Activated gamma-delta T cell treated with anti-CD3 and anti-CD28 coated beads, Interleukin-2, amount 50 U/mL, for 16 hours (primary cell): ENCODE results near the gene AP4M1.

Source experiments
- DNase-seq: peaks from one replicate; pipeline ENCODE4 v3.0.0-alpha.2; 2020; ENCODE audit warnings: low read depth

AP4M1 gene, protein sequence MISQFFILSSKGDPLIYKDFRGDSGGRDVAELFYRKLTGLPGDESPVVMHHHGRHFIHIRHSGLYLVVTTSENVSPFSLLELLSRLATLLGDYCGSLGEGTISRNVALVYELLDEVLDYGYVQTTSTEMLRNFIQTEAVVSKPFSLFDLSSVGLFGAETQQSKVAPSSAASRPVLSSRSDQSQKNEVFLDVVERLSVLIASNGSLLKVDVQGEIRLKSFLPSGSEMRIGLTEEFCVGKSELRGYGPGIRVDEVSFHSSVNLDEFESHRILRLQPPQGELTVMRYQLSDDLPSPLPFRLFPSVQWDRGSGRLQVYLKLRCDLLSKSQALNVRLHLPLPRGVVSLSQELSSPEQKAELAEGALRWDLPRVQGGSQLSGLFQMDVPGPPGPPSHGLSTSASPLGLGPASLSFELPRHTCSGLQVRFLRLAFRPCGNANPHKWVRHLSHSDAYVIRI

DNA sequence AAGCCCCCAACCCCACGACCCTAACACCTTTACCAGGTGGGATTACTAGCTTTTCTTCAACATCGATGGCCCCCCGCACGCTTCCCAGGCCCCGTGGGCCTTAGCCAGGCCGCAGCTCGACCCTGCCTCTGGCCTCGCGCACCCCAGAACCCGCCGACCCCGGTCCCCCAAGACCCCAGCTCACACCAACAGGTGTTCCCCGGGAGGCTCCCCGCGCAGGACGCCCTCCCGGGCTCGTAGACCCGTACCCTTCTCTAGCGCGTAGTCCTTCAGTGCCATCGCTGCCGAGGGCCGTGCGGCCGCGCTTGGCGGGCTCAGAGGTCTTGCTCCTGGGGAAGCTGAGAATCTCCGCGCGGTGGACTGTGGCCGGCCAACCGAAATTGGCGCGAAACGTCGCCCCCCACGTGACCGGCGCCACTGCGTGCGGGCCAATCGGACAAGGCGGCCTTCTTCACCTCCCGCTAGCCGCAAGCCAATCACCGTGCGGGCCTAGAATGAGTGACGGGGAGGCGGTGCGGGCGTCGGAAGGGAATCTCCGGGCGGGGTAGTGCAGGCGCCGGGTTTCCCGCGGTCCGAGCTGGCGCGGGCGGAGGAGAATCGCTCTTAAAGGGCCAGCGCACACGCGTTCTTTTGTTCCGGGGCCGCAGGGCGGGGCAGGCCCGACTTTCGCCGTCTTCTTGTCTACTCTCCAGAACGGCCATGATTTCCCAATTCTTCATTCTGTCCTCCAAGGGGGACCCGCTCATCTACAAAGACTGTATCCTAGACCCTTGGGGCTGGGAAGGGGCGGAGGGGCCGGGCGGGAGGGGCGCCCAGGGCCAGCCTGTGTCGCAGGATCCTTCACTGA is at the start of gene AP4M1, which contains the start of gene MCM7:
Gene AP4M1, plus strand, starts transcription at position 628 of the 847 bp plus-strand sequence. Its CDS starts 72 bp downstream, at position 700.
Gene MCM7, minus strand, starts transcription at position 382 of the 847 bp plus-strand sequence. Its CDS starts 103 bp downstream, at position 279.
- DNase-seq, result peak; percentile 96

DNA sequence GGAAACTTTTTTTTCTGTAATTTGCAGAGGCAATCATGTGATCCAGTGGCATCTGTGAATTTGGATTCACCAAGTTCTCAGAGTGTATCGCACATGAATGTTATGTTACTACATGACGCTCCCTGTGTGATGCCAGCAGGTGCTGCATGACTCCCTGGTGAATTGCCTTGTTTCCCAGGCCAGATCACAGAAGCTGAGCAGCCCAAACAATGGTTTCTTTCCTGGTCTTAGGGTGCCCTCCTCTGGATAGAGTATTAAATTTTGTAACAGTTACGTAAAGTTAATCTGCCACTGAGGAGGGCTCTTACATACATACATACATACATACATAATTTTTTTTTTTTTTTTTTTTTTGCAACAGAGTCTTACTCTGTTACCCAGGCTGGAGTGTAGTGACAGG is 48.2 kb upstream of the AP4M1 start:
- DNase-seq, result no peak

DNA sequence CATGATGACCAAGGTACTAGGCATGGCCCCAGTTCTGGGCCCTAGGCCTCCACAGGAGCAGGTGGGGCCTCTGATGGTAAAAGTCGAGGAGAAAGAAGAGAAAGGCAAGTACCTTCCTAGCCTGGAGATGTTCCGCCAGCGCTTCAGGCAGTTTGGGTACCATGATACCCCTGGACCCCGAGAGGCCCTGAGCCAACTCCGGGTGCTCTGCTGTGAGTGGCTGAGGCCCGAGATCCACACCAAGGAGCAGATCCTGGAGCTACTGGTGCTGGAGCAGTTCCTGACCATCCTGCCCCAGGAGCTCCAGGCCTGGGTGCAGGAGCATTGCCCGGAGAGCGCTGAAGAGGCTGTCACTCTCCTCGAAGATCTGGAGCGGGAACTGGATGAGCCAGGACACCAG is 44.4 kb upstream of the AP4M1 start:
- no peak for DNase-seq

DNA sequence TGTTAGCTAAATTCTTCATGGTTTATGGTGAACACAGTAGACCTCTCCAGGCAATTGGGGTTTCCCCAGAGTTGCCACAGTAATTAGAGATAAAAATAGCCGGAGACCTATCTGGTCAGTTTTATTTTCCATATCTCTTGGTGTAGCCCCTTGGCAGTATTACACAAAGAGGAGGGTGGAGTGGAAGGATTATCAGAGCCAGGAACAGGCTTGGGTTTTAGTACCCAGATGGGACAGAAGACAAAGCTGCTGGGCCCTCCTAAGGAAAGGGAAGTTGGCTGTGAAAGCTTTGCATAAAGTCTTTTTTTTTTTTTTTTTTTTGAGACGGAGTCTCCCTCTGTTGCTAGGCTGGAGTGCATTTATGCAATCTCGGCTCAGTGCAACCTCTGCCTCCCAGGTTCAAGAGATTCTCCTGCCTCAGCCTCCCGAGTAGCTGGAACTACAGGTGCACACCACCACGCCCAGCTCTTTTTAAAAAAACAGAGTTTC is 42.1 kb upstream of the AP4M1 start:
- DNase-seq, result no peak

DNA sequence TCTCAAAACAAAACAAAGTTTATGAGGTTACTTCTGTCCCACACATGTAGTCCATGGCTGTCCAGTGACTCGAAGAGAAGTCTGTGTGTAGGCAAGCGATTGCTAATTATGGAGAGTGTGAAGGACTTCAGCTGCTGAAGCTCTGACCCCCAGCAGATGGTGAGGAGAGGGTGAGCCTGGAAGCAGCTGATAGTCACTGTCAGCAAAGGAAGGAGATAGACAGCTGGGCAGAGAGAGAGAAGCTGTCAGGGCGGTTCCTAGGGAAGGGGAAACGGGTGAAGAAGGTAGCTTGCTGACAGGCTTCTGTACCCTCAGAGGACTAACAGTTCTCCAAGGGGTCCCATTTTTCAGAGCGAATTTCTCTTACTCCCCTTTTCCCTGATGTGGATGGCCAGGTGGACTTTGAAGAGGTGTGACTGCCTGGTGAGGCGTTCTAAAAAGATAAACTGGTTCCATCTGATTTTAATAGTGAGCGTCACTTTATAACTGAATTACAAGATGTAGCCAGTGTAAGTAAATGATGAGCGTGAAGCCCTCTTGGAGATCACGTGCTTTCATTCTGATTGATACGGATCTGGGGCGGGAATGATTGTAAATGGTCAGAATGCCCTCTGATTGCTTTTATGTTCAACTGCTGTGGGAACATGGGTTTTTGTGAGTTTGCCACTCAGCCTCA is 39.8 kb upstream of the AP4M1 start:
- DNase-seq, result no peak

DNA sequence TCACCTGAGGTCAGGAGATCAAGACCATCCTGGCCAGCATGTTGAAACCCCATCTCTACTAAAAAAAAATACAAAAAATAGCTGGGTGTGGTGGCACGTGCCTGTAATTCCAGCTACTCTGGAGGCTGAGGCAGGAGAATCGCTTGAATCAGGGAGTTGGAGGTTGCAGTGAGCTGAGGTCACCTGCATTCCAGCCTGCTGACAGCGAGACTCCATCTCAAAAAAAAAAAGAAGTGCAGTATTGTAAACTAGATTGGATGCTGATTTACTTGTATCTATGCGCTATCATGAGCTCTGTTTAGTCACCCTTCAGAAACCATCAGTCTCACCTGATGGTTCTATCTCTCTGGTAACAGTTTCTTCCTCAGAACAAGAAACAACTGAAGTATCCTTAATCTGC is 38.1 kb upstream of the AP4M1 start:
- DNase-seq, result no peak

DNA sequence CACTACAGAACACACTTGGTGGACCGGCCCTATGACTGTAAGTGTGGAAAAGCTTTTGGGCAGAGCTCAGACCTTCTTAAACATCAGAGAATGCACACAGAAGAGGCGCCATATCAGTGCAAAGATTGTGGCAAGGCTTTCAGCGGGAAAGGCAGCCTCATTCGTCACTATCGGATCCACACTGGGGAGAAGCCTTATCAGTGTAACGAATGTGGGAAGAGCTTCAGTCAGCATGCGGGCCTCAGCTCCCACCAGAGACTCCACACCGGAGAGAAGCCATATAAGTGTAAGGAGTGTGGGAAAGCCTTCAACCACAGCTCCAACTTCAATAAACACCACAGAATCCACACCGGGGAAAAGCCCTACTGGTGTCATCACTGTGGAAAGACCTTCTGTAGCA is 37.3 kb upstream of the AP4M1 start:
- no peak for DNase-seq

DNA sequence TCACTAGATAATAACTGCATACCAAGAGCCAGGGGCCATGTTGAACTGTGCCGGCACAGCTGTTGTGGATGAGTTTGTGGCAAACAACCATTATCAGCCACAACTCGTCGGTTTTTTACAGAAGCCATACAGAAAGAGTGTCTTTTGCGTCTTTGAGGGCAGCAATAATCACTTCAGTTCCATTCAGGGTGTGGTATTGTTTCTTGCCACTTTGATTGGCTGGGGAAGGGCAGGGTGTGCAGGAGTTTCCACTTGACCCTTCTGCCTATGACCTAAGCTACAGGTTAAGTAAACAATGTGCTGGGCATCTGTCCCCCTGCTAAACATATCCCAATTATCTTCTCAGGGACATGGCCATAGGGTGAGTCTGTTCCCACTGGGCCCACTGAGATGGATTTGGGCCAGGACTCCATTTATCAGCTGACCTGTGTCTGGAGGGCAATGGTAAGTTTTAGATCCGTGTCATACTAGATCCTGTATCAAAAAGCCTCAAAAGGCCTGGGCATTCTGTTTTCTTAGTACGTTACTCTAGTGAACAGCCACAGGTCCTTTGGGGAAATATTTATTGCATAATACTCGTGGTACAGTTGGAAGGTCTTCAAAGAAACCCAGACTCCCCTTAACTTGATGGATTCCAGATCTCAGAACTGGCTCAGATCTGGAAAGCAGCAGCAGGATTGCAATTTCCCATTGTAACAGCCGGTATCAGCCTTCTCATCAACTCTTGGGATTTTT is 35.8 kb upstream of the AP4M1 start:
- no peak for DNase-seq

DNA sequence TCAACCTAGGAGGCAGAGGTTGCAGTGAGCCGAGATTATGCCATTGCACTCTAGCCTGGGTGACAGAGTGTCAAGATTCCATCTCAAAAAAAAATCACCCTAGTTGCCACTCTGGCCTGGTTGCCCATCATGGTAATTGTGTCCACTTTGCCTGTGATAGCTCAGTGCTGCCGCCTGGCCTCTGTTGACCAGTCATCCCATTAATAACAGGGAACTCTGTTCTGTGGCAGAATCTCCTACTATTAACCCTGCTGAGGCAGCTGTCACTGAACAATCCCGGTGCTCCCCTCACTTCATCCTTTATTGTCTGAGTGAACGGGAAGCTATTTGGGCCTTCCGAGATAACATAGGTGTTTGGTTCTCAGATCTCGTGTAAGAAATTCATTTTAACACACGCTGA is 34.5 kb upstream of the AP4M1 start:
- DNase-seq, result no peak

DNA sequence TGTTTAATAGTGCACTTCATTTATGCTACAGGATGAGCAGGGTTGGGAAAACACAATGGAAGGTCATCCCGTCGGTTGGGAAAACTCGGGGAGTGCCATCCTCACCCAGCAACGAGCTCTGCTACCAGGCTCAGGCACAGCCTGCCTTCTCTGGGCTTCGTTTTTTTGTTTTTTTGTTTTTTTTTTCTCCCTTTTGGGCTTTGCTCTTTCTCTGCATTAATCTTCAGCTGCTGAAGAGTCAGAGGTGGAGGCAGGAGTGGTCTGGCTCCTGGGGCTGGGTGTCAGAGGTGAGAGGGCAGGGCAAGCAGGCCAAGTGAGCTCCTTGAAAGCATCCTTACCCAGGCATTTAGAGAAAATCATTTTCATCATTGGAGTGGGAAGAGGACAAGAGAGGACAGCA is 31.5 kb upstream of the AP4M1 start:
- DNase-seq, result no peak

DNA sequence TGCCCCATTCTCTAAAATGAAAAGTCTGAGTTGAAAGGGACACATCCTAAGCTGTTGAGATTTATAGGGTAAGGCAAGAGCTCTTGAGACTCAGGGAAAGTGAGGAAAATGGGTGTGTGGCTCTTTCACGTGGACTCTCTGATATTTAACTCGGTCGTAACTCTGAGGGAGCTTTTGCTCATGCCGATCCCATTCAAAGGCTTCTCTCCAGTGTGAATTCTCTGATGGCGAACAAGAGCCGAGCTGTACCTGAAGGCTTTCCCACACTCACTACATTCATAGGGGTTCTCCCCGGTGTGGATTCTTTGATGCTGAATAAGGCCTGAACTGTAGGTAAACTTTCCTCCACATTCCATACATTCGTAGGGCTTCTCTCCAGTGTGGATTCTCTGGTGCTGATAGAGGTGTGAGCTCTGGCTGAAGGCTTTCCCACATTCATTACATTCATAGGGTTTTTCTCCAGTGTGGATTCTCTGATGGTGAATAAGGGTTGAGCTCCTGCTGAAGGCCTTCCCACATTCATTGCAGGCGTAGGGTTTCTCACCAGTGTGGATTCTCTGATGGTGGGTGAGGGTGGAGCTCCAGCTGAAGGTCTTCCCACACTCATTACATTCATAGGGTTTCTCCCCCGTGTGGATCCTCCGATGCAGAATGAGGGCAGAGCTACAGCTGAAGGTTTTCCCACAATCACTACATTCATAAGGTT is 30.3 kb upstream of the AP4M1 start:
- no peak for DNase-seq

DNA sequence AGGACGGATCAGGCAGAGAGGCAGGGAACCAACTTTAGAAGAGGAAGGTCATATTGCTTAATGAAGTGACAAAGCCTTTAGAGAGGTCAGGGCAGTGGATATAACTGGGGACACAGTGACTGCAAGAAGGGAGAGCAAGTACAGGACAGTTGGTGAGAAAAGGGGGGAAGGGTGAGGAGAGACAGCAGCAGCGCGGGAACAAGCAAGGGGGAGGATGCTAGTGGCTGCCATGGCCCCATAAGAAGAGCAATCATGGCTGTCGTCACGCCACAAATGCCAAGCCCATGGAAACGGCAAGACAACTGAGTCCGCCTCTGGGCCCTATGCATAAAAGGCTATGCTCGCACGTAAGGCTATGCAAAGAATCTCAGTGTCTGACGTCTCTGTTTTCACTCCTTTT is 29.0 kb upstream of the AP4M1 start:
- DNase-seq, result no peak

DNA sequence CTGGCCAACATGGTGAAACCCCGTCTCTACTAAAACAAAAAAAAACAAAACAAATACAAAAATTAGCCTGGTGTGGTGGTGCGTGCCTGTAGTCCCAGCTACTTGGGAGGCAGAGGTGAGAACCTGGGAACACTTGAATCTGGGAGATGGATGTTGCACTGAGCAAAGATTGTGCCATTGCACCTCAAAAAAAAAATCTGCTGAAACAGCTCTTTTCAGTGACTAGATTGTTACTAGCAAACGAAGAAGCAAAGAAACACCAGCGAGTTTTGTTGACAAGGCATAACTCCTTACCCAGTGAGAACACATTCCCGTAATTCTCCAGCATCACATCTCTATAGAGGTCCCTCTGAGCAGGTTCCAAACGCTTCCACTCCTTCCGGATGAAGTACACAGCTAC is 26.6 kb upstream of the AP4M1 start:
- DNase-seq, result no peak

DNA sequence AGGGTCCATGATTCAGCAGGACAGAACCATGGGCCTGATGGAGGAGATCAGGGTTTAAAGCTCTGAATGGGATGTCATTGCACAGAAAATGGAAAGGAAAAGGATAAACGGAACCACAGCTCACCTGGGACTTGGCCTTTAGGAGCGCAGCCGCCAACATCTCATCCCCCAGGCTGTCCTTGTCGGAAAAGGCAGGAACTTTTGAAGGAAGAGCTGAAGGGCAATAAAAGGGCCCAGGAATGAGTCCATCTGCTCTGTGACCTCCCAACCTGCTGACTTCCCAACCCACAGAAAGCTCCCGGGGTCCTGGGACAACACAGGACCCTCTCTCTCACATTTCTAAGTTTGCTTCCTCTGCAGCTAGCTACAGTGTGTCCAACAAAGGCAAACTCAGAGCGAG is 26.0 kb upstream of the AP4M1 start:
- no peak for DNase-seq

DNA sequence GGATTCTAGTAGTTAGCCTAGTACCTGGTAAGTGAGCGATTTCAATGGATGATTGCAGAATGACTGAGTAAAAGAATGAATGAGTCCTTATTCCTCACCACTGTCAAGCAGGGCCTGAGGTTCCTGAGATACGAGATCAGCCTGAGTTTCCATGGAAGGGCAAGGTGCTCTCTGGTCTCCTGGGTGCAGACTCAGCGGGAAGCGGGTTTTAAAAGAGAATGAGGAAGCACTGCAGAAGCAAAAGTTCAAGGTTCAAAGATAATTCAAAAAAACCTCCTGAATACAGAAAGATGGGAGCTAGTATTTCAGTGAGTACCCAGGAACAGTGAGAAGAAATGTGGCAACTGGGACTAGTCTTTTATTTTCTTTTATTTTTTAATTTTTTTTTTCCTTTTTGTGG is 24.2 kb upstream of the AP4M1 start:
- DNase-seq, result no peak

DNA sequence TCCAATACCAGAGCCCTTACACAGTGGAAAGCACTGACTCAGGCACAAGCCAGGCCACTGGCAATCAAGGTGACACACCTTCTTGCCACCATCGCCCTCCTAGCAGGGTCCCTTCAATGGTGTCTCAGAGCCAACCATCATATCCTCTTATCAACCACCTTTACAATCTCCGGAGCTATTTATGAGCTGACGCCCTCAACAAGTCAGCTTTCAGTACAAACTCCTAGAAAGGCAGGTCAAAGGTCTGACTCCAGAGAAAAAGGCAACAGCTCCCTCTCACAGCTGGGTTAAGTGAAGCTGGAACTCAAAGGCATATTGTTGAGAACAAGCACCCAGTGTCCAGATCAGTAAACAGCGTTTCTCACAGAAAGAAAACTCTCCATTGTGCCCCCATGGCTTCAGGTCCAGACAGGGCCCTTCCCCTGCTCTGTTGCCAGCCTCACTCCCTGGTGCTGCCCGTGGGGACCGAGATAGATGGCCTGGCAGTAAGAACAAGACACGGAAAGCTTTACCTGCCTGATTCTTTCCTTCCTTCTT is 22.4 kb upstream of the AP4M1 start:
- DNase-seq, result no peak

DNA sequence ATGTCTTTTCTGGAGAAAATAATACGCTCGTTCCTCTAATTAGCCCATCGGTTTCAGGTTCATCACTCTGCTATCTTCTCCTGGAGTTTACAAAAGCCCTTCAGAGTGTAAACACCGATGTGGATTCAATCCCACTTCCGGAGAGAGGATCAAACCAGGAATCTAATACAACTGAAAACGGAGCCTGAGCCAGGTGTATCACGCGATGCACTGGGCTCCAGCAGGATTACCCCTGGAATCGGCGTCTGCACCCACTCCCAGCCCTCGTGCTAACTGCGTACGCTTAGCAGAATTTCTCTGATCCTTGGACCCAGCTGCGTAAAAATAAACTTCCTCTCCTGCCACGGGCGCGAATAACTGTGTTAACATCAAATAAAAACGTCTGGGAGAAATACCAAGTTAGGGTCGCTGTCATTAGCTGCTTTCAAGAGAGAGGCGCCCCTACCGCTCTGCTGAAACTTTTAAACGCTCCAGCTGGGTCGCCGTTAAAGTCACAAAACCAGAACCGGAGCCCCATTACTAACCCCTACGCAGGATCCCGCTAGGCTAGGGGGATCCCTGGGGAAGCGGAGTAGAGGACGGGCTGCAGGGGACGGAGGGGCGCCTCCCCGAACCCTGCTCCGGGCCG is 20.4 kb upstream of the AP4M1 start:
- no peak for DNase-seq

DNA sequence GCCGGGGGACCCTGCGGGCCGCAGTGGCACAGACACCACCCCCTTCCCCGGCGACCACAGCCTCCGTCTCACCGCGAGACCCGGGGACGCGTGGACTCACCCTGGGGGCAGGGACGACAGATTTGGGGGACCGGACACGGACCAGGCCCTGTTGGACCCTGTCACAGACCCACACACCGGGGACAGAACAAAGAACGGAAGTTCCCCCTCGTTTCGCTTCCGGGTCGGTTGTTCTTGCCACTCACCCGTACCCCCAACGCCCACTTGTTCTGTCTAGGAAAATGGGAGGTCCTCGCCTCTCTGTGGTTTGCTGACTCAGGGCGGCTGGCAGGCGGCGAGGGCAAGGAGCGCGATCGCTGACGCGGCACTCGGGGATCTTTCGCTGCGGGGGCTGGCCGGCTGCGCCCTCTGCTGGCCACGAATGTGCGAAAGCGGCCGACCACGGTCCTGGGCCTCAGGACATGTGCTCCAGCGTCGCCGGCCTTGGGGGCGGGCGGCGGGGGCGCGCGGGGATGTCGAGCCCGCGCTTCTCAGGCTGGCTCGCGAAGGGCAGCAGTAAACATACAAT is 19.8 kb upstream of the AP4M1 start, which contains the start of gene ZNF3:
Gene ZNF3, minus strand, starts transcription at position 189 of the 568 bp plus-strand sequence. CDS start 4,366 bp downstream, outside the sequence.
- DNase-seq, result peak; percentile 97

DNA sequence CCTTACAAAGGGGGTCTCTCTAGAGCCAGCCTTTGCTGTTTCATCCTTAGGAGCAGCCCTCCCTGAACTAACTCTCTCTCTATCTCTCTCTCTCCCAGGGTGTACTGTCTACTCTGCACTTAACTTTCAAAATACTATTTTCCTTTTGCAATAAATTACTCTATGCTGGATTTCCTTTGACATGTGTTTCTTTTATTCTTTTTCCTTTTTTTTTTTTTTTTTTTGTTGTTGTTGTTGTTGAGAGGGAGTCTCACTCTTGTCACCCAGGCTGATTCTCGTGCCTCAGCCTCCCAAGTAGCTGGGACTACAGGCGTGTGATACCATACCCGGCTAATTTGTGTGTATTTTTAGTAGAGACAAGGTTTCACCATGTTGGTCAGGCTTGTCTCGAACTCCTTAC is 18.5 kb upstream of the AP4M1 start:
- no peak for DNase-seq

DNA sequence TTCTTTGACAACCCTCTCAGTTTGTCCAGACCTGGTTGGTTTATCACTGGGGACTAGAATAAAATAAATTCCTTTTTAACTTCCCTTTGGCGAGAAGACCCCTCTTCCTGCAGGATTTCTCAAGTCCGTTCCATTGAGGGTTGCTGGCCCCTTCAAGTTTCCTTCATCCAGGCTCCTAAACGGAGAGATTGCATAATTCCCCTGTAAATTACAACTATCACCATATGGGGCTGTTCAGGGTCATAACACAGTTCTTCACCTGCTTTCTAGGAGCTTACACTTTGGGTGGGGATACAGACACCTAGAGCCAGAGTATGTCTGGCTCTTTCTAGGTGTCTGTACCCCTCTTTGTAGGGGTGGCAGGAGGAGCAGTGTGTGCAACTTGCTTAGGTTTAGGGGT is 15.9 kb upstream of the AP4M1 start:
- no peak for DNase-seq
